H1 (cell line): ENCODE data around the gene ADAMTS3. TPM values are rescaled to one million over a fixed set of nuclear protein-coding genes. Genes with fewer than 3 reads are reported as not detected.

Experiments used
- polyA plus RNA-seq, 7 experiments: library from polyadenylated mRNA; depleted of rRNA in 3 of 7; stranded (reverse) in 5 of 7; unstranded in 2 of 7; fragments of >200 nt in 5 of 7; fragments of 200-250 nt in 2 of 7; gene quantifications; 1 replicate in 5 of 7; 2 replicates in 1 of 7; 4 replicates in 1 of 7; pipeline versions ENCODE4 v1.2.1 to v1.2.3, GENCODE V29; 2011 to 2013; ENCODE audit warnings: missing spikeins in 2 of 7, mixed read lengths in 2 of 7
- total RNA-seq: library from RNA; stranded (reverse); fragmentation: NEBNext Ultra II Directional; extraction: Animal tissue kit (Norgen Biotek cat#: 25700); gene quantifications from 2 replicates; pipeline ENCODE4 v1.2.1, GENCODE V29; 2021
- TF ChIP-seq, protein P1 (sequence below), 3 experiments: IDR thresholded peaks; 1 replicate in 2 of 3; 2 replicates in 1 of 3; pipeline versions ENCODE4 v1.5.1 to v1.6.1; 2011; ENCODE audit warnings: low read length in 3 of 3, mild to moderate bottlenecking in 3 of 3, inconsistent platforms in 2 of 3, low read depth in 1 of 3, moderate library complexity in 1 of 3; ENCODE audit not compliant: insufficient read depth in 1 of 3; ENCODE audit errors: control extremely low read depth in 1 of 3

ADAMTS3 gene
- total and polyA plus RNA-seq, 2 of the 8 experiments (the other 6 are each of a cell fraction or from before 2014, with no cell fraction given): 1.3 to 3.4 TPM

- TF ChIP-seq, protein P1, sequence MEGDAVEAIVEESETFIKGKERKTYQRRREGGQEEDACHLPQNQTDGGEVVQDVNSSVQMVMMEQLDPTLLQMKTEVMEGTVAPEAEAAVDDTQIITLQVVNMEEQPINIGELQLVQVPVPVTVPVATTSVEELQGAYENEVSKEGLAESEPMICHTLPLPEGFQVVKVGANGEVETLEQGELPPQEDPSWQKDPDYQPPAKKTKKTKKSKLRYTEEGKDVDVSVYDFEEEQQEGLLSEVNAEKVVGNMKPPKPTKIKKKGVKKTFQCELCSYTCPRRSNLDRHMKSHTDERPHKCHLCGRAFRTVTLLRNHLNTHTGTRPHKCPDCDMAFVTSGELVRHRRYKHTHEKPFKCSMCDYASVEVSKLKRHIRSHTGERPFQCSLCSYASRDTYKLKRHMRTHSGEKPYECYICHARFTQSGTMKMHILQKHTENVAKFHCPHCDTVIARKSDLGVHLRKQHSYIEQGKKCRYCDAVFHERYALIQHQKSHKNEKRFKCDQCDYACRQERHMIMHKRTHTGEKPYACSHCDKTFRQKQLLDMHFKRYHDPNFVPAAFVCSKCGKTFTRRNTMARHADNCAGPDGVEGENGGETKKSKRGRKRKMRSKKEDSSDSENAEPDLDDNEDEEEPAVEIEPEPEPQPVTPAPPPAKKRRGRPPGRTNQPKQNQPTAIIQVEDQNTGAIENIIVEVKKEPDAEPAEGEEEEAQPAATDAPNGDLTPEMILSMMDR (IDR thresholded peaks at IDR 0.05; ENCODE audit: control extremely low read depth in 1 of 3, insufficient read depth in 1 of 3, low read depth in 1 of 3, low read length in 3 of 3): no peak
These were observed 13.8 kb upstream of the ADAMTS3 start (continued) for GRCh38 chr4:72582853-72583252.
